ENCODE measurements around the gene TOX2.

The TOX2 gene

DNA sequence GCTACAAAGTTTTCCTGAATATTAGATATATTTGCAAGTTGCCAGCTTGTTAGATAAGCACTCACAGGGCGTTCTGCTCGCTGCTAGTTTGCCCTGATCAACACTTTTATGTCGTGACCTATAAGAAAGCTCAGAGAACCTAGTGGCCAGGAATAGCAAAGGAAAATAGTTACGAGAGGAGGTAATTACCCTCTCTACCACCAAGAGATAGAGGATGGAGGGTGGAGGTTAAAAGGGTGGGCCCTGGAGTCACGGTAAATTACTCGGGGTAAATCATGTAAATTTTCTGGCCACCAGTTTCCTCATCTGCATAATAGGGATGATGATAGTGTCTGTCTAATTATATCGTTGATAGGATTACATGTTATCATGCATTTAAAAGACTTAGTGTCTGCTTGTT, 185.2 kb downstream of the TOX2 start:
- no peak for DNase-seq
- Mint-ChIP-seq H3K4me3 (no peak overlapping the region), H3K27ac (no peak overlapping the region), H3K4me1 (peaks cover 32% of the 10 kb centered on the region), H3K36me3 (ENCODE audit: low read depth) (no peaks in the 10 kb centered on the region), H3K27me3 (ENCODE audit: low read depth, poor library complexity) (peaks cover 37% of the 10 kb centered on the region), H3K9me3 (peaks cover 9% of the 10 kb centered on the region)
- TF ChIP-seq, protein P1, sequence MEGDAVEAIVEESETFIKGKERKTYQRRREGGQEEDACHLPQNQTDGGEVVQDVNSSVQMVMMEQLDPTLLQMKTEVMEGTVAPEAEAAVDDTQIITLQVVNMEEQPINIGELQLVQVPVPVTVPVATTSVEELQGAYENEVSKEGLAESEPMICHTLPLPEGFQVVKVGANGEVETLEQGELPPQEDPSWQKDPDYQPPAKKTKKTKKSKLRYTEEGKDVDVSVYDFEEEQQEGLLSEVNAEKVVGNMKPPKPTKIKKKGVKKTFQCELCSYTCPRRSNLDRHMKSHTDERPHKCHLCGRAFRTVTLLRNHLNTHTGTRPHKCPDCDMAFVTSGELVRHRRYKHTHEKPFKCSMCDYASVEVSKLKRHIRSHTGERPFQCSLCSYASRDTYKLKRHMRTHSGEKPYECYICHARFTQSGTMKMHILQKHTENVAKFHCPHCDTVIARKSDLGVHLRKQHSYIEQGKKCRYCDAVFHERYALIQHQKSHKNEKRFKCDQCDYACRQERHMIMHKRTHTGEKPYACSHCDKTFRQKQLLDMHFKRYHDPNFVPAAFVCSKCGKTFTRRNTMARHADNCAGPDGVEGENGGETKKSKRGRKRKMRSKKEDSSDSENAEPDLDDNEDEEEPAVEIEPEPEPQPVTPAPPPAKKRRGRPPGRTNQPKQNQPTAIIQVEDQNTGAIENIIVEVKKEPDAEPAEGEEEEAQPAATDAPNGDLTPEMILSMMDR (IDR thresholded peaks at IDR 0.05): no peak

DNA sequence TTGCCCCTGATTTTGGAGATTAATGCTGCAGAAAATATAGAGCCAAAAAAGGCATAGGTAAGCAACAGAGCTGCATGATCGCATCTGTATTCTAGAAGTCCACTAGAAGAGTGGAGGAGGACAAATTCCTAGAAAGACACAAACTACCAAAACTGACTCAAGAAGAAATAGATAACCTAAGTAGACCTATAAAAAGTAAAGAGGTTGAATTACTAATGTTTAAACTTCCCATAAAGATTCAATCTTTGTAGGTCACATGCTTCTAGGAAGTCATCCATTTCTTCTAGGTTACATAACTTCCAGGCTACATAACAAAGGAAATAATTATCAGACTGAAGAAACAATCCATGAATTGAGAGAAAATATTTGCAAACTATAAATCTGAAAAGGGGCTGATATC, 187.9 kb downstream of the TOX2 start:
- DNase-seq: no peak
- no peak overlapping the region for H3K4me3 Mint-ChIP-seq
- peaks cover 22% of the 10 kb centered on the region for H3K4me1 Mint-ChIP-seq
- TF ChIP-seq, protein P1 (IDR thresholded peaks at IDR 0.05): no peak
- H3K36me3 Mint-ChIP-seq (ENCODE audit: low read depth): no peaks in the 10 kb centered on the region
- peaks cover 46% of the 10 kb centered on the region for H3K27me3 Mint-ChIP-seq (ENCODE audit: low read depth, poor library complexity)
- H3K9me3 Mint-ChIP-seq: peaks cover 14% of the 10 kb centered on the region
- H3K27ac Mint-ChIP-seq: no peak overlapping the region

GRCh38 chr20:44104798-44105517, 190.3 kb downstream of the TOX2 start:
- no peaks in the 10 kb centered on the region for H3K36me3 Mint-ChIP-seq (ENCODE audit: low read depth)
- TF ChIP-seq, protein P1 (IDR thresholded peaks at IDR 0.05): no peak
- H3K4me3 Mint-ChIP-seq: no peak overlapping the region
- no peak overlapping the region for H3K27ac Mint-ChIP-seq
- peaks cover 4% of the 10 kb centered on the region for H3K4me1 Mint-ChIP-seq
- peaks cover 31% of the 10 kb centered on the region for H3K9me3 Mint-ChIP-seq
- no peak for DNase-seq
- H3K27me3 Mint-ChIP-seq (ENCODE audit: low read depth, poor library complexity): peaks cover 45% of the 10 kb centered on the region

GRCh38 chr20:44106615-44107014, 192.0 kb downstream of the TOX2 start:
- peaks cover 32% of the 10 kb centered on the region for H3K27me3 Mint-ChIP-seq (ENCODE audit: low read depth, poor library complexity)
- H3K27ac Mint-ChIP-seq: no peak overlapping the region
- peaks cover 31% of the 10 kb centered on the region for H3K9me3 Mint-ChIP-seq
- no peaks in the 10 kb centered on the region for H3K36me3 Mint-ChIP-seq (ENCODE audit: low read depth)
- DNase-seq: no peak
- no peak overlapping the region for H3K4me3 Mint-ChIP-seq
- H3K4me1 Mint-ChIP-seq: peaks cover 3% of the 10 kb centered on the region
- TF ChIP-seq, protein P1 (IDR thresholded peaks at IDR 0.05): no peak

DNA sequence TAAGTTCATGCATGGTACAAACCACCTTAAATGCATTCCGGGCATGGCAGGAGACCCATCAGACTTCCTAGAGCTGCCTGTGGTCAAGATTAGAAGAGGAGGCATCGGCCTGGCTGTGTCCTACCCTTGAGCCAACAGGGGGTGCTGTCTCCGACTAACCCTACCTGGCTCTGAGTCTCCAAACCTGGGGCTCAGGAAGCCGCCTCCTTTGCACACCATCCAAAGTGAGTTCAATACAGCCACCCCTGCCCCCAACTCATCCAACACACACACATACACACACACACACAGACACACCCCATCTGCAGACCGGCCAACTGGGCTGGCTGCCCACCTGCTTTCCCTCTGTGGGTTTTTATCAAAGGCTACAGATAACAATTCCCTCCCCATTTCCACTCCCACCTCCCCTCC, 195.3 kb downstream of the TOX2 start:
- H3K4me1 Mint-ChIP-seq: peaks cover 31% of the 10 kb centered on the region
- no peaks in the 10 kb centered on the region for H3K36me3 Mint-ChIP-seq (ENCODE audit: low read depth)
- TF ChIP-seq, protein P1 (IDR thresholded peaks at IDR 0.05): no peak
- H3K27me3 Mint-ChIP-seq (ENCODE audit: low read depth, poor library complexity): peaks cover 15% of the 10 kb centered on the region
- no peak overlapping the region for H3K4me3 Mint-ChIP-seq
- DNase-seq: no peak
- H3K9me3 Mint-ChIP-seq: peaks cover 22% of the 10 kb centered on the region
- H3K27ac Mint-ChIP-seq: no peak overlapping the region
